ENCODE data around the gene DNAJC5G.
"Not testable (repeated sequence)": the region's sequence is repeated elsewhere in the genome, so short reads cannot be mapped to it uniquely, and the experiment has no call there.

The DNAJC5G gene

DNA sequence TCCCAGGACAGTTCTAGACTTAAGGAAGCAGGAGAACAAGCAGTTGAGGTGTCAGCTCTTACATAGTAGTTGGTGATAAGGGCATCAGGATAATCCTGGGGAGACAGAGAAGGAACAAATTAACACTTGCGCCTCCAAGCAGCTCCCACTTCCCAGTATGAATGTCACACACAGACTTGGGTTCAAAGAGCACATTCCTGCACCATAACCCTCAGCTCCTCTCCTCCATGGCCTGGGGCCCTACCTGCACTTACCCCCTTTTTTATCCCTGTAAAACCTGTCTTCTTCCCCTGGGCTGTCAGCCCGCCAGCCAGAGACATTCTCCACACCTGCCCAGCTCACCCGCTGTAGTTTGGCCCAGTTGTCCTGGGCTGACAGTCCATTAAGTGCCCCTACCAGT is 36.9 kb downstream of the DNAJC5G start:
- DNase-seq, result no peak

DNA sequence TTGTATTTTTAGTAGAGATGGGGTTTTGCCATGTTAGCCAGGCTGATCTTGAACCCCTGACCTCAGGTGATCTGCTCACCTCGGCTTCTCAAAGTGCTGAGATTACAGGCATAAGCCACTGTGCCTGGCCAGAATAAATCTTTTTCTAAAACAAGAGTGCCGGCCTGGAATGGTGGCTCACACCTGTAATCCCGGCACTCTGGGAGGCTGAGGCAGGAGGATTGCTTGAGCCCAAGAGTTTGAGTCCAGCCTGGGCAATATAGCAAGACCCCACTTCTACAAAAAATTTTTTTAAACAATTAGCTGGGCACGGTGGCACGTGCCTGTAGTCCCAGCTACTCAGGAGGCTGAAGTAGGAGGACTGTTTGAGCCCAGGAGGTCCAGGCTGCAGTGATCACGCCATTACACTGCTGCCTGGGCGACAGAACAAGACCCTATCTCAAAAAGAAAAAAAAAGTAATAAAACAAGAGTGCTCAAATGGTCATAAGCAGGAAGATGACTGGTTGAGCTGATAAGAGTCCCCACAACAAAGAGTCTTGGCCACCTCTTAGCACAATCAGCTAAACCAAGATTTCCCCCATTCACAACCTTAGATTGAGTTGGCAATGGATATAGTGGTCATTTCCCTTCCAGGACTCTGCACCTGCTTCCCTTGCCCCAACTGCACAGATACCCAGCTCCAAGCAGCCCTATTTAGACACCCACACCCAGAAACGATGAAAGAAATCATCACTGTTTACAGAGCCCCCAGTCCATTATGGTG is 38.8 kb downstream of the DNAJC5G start:
- DNase-seq, result no peak

DNA sequence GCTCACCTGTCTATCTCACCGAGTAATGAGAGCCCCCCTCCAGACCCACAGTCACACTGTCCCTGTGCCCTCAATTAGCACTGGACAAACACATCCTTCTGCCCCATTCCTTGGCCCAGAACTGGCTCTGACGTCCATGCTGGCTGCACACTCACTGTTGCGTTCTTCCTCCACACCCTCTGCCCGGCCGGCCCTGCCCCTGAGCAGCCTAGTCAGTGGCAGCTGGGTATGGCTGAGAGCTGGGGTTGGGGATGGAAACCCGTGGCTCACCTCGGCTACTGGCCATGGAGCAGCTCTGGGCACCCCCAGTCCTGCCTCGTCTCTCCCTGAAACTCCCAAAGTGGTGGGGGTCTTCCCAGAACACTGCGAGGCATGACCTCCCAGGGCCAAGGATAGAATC is 39.5 kb downstream of the DNAJC5G start:
- DNase-seq, result no peak

DNA sequence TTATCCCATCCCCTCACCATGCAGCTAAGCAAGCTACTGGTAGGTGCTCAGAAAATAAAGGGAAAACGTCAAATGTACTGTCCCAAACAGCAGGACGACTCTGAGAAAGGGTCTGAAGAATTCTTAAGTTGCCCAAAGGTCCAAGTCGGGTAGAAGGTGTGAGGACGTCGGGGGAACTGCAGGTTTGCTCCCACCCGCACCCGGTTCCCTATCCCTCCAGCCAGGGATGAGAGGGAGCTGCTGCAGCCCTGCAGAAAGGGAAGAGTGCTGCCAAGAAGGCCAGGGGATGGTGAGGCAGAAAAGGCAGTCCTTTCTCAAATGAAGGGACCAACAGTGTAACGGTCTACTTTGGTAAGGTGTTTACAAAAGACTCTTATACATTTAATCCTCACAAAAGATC is 39.9 kb downstream of the DNAJC5G start:
- no peak for DNase-seq

DNA sequence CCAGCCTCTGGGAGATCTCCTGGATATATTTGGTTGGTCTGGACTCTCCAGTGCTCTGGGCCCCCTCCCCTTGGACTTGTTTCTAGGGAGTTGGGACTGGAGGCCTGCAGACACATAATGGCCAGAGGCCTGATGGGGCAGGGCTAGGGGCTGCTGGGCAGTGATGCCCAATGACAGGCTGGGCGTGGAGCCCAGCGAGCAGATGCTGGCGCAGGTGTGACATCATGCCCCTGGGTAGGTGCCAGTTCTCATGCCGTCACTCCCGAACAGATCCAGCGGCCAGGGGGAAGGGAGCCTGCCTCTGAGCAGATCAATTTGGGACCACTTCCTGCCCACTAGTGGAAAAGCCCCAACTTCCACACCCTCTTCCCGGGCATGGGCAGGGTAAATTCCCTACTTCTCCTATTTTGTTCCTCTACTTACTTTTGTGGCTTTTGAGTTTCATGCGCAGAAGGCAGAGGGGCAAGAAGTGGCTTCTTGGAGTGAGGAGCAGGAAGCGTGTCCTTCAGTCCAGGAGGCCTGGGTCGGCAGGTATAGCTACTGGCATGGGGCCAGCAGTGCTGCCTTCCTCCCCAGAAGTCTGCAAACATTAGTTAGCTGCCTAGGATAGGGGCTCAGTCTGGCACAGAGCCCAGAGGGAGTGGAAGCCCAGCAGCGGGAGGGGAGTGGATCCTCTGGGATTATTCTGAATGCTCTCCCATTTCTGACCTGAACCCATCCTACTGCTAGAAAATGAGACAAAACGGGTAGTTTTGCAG is 41.6 kb downstream of the DNAJC5G start:
- peak; percentile 75 for DNase-seq

DNA sequence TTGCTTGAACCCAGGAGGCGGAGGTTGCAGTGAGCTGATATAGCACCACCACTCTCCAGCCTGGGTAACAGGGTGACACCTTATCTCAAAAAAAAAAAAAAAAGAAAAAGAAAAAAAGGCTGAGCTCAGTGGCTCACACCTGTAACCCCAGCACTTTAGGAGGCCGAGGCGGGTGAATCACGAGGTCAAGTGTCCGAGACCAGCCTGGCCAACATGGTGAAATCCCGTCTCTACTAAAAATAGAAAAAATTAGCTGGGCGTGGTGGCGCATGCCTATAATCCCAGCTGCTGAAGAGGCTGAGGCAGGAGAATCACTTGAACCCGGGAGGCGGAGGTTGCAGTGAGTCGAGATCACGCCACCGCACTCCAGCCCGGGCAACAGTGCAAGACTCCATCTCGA is 44.6 kb downstream of the DNAJC5G start:
- DNase-seq, result not testable (repeated sequence)

DNA sequence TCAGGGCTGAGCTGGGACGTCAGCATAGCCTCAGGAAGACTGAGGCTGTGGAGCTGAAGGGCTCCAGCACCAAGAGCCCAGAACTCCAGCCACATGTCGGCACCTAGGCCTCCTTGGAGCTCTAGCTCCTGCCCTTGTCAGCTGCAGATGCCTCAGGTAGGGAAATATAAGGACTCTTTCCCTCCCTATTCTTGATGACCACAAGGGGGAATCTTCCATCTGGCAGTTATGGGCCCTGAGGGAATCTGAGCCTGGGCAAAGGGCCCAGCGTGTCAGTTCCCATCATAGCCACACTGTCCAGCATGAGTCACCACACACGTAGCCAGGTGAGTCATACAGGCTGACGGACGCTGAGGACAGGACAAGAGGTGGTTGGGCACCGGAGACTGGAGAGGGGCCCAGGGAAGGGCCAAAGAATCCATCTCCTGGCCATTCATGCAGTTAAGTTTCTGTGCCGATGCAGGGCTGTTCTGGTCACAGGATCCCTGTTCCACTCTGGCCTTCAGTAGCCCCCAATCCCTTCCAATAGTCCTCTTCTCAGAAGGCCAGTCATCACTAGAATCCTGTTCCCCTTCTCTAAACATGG is 45.8 kb downstream of the DNAJC5G start:
- no peak for DNase-seq

DNA sequence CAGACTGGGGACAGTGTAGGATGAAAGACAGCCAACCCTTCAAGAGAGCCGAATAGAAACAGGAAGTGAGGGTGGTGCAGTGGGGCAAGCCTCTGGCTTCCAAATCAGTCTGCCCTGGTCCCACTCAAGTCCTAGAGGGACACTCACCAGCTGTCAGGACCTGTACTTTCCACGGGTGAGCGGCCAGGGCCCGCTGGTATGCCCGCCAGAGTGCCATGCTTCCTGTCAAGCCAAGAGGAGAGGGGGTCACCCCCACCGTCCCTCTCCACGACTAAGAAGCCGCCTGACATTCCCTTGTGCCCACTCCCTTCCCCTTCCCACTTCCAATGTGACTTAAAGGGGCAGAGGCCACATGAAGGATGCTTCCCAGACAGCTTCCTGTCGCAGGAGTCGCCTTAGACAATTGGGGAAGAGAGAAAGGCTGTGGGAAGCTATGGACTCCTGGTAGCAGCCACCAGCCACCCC is 47.1 kb downstream of the DNAJC5G start:
- DNase-seq, result no peak

DNA sequence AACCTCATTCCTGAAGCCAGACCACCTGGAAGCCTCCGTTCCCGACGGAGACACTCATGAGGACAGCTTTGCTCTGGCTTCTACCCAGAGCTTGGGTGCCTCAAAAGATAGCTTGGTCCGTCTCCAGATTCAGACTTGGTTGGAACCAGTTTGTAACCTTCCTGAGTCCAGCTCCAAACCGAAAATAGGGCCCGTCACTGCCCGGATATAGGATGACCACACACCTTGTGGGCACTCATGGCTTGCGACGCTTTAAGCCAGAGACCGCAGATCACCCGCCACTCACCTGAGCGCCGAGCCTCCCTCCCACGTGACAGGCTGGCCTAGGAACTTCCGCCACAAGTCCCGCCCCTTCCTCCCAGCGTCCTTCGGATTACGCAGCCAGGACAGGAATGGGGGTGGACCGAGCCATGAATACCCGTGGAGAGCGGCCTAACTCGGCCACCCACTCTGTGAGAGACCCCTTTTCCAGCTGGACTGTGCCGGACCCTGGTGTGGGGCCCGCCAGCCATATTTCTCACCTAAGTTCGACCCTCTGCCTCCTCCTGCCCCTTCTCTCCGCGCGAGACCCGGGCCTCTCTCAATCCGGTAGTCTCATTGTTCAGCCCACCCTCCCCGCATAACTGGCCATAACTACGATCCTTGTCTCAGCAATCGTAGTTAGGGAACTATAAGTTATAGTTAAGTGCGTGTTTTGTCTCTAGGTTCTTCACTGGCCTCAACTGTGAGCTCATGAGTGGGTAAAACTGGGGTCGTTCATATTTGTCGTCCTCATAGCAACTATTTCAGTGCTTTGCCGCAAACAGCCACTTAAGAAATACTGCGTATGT is 47.7 kb downstream of the DNAJC5G start, which contains the start of gene MPV17:
Gene MPV17 (minus strand): TSS at position 332 of the 830 bp plus-strand sequence. CDS start 580 bp downstream, outside the sequence.
- peak; percentile 88 for DNase-seq

DNA sequence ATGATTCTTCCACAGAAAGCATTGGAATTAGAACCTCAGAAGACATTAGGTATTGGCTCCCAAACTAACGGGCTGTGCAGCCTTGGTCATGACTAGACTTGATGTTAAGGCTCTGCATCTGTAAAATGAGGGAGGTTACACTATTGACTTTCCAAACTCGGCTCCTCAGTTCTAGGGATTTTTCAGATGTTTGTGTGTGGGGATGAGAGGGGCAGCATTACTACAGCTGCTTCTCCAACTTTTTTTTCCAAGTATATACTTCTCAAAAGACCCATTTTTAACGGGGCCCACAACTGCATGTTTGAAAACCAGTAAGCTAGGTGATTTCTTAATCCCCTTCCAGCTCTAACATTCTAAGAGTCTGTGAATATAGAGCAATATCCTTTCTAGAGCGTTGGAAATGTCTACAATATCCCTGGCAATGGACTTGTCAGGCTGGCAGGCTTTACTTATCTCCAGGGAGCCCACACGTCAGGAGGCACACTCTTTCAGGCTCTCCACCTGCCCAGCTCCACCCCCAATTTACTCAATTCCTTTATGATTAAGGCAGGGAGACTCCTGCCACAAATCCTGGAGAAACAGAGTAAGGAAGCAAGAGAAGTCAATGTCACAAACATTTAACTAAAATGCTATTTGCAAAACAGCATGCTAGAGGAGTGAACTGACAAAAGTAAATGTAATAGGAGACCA is 48.5 kb downstream of the DNAJC5G start:
- DNase-seq, result no peak

DNA sequence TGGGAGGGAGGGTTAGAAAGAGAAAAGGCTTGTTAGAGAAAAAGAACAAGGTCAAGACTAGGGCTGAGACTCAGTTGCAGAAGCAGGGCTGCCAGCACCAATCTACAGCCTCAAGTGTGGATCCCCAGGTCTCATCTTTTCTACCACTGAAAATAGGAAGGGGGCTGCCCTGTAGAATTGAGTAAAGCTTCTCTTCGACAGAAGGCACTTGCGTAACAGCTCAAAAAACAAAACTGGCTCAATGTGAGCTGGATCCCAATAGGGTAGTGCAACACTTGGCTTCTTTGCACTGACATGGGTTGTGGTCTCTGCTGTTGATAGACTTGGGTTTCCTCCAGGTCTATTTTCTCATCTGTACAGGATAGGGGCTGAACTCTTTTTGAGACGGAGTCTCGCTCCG is 49.5 kb downstream of the DNAJC5G start:
- DNase-seq, result no peak

Measured in NCI-H510A treated with DMSO at 0.1 percent for 48 hours (cell line).